ENCODE results near the gene NFATC1.

NFATC1 gene

GRCh38 chr18:79384834-79385233 is 10.9 kb upstream of the NFATC1 start:
- H3K4me3 ChIP-seq (ENCODE audit: low read depth, low read length) = no peak overlapping the region
- no peaks in the 10 kb centered on the region for H3K9me3 ChIP-seq (ENCODE audit: control insufficient read depth, insufficient read depth, low read length)
- no peaks in the 10 kb centered on the region for H3K36me3 ChIP-seq (ENCODE audit: control insufficient read depth, insufficient read depth, low read length)
- no peaks in the 10 kb centered on the region for H3K4me1 ChIP-seq (ENCODE audit: control insufficient read depth, insufficient read depth, low read length)
- peaks cover 2% of the 10 kb centered on the region for H3K27me3 ChIP-seq (ENCODE audit: control insufficient read depth, insufficient read depth, low read length)
- no peak overlapping the region for H3K9ac ChIP-seq (ENCODE audit: low read depth, low read length)

DNA sequence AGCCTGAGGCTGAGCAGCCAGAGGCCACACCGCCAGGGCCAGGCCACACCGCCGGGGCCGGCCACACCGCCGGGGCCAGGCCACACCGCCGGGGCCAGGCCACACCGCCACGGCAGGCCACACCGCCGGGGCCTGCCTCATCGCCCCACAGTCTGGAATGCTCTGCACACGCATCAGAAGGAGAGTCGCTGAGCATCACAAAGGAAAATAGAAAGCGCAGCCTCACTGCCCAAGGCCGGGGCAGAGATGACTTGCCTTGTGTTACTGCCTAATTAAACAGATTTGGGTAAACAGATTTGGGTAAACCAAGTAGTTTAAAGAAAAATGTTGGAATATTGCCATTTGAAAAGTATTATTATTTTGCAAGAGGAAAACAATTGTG is 10.4 kb upstream of the NFATC1 start:
- no peaks in the 10 kb centered on the region for H3K9me3 ChIP-seq (ENCODE audit: control insufficient read depth, insufficient read depth, low read length)
- H3K36me3 ChIP-seq (ENCODE audit: control insufficient read depth, insufficient read depth, low read length) = no peaks in the 10 kb centered on the region
- peaks cover 2% of the 10 kb centered on the region for H3K27me3 ChIP-seq (ENCODE audit: control insufficient read depth, insufficient read depth, low read length)

DNA sequence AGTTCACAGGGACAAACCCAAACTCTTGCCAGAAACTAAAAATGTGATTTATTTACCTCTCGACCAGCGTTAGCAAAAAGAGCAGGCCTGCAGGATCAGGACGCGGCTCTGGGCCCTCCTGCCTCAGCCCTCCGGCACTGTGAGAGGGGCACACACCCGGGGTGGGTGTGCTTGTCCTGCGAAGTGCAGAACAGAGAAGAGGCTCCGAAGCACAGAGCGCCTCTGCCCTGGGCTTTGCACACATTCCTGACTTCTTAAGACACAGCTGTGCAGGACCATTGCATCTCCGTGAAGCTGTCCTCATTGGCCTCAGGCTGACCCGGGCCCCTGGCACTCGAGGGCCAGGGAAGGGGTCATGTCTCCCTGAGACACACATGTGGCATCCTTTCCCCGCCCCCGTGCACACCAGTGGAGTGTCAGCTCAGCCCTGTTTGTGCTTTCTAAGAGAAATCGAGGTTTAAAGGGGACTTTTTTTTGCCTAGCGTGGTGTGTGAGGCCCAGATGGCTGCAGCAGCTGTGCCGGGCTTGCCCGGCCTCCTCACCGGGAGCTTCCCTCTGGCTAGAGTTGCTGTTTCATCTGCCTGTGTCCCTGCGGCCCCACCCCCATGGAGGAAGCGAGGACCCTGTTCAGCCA is 9.9 kb upstream of the NFATC1 start:
- H3K36me3 ChIP-seq (ENCODE audit: control insufficient read depth, insufficient read depth, low read length) = no peaks in the 10 kb centered on the region
- H3K27me3 ChIP-seq (ENCODE audit: control insufficient read depth, insufficient read depth, low read length) = peaks cover 6% of the 10 kb centered on the region
- H3K4me1 ChIP-seq (ENCODE audit: control insufficient read depth, insufficient read depth, low read length) = no peaks in the 10 kb centered on the region
- H3K9ac ChIP-seq (ENCODE audit: low read depth, low read length) = no peak overlapping the region
- no peaks in the 10 kb centered on the region for H3K9me3 ChIP-seq (ENCODE audit: control insufficient read depth, insufficient read depth, low read length)
- H3K4me3 ChIP-seq (ENCODE audit: low read depth, low read length) = no peak overlapping the region

More for the DNA sequence above, 10.4 kb upstream of the NFATC1 start:
- H3K4me1 ChIP-seq (ENCODE audit: control insufficient read depth, insufficient read depth, low read length) = no peaks in the 10 kb centered on the region
- no peak overlapping the region for H3K9ac ChIP-seq (ENCODE audit: low read depth, low read length)
- no peak overlapping the region for H3K4me3 ChIP-seq (ENCODE audit: low read depth, low read length)

GRCh38 chr18:79386547-79386946 is 9.2 kb upstream of the NFATC1 start:
- no peak overlapping the region for H3K9ac ChIP-seq (ENCODE audit: low read depth, low read length)
- no peaks in the 10 kb centered on the region for H3K4me1 ChIP-seq (ENCODE audit: control insufficient read depth, insufficient read depth, low read length)
- H3K4me3 ChIP-seq (ENCODE audit: low read depth, low read length) = no peak overlapping the region
- no peaks in the 10 kb centered on the region for H3K9me3 ChIP-seq (ENCODE audit: control insufficient read depth, insufficient read depth, low read length)
- no peaks in the 10 kb centered on the region for H3K36me3 ChIP-seq (ENCODE audit: control insufficient read depth, insufficient read depth, low read length)
- peaks cover 10% of the 10 kb centered on the region for H3K27me3 ChIP-seq (ENCODE audit: control insufficient read depth, insufficient read depth, low read length)

- H3K4me1 ChIP-seq (ENCODE audit: control insufficient read depth, insufficient read depth, low read length) = no peaks in the 10 kb centered on the region
- H3K4me3 ChIP-seq (ENCODE audit: low read depth, low read length) = no peak overlapping the region
- H3K27me3 ChIP-seq (ENCODE audit: control insufficient read depth, insufficient read depth, low read length) = peaks cover 16% of the 10 kb centered on the region
- no peak overlapping the region for H3K9ac ChIP-seq (ENCODE audit: low read depth, low read length)
- no peaks in the 10 kb centered on the region for H3K9me3 ChIP-seq (ENCODE audit: control insufficient read depth, insufficient read depth, low read length)
- H3K36me3 ChIP-seq (ENCODE audit: control insufficient read depth, insufficient read depth, low read length) = no peaks in the 10 kb centered on the region
Observed at GRCh38 chr18:79387214-79387613, 8.5 kb upstream of the NFATC1 start.

DNA sequence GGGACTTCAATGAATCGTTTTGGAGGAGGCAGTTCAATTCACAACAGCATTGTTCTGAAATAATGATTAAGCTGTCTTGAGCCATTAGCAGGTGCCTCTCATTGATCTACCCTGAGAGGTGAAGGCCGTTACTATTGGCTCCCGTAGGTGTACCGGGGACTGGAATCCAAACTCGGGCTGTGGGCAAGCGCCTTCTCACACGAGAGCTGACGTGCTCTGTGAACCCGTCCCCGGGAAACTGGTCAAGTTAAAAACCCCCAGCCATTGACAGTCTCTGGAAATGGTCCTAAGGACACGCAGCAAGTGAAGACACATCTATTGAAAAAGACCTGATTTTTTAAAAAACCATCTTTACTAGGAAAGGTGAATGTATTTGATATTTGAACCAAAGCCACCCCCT is 8.1 kb upstream of the NFATC1 start:
- no peak overlapping the region for H3K9ac ChIP-seq (ENCODE audit: low read depth, low read length)
- H3K36me3 ChIP-seq (ENCODE audit: control insufficient read depth, insufficient read depth, low read length) = no peaks in the 10 kb centered on the region
- H3K9me3 ChIP-seq (ENCODE audit: control insufficient read depth, insufficient read depth, low read length) = no peaks in the 10 kb centered on the region
- no peaks in the 10 kb centered on the region for H3K4me1 ChIP-seq (ENCODE audit: control insufficient read depth, insufficient read depth, low read length)
- no peak overlapping the region for H3K4me3 ChIP-seq (ENCODE audit: low read depth, low read length)
- peaks cover 20% of the 10 kb centered on the region for H3K27me3 ChIP-seq (ENCODE audit: control insufficient read depth, insufficient read depth, low read length)

DNA sequence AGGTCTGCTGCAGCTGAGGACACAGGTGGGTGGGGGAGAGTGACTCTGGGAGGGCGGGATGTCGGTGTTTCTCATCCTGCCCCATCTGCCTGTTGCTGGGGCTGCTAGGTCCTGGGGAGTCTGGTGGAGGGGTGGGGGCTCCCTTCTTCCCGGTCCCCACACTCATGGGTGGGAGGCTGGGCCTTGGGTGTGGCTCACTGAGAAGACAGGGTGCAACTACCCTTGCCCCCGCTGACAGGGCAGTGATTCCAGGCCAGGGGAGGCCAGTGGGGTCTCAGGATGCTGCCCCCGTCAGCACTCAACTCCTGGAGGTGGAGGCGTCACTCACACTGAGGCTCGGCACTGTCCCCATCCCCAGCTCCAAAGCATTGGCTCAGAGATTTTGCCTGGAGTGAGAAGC is 7.7 kb upstream of the NFATC1 start:
- H3K27me3 ChIP-seq (ENCODE audit: control insufficient read depth, insufficient read depth, low read length) = peaks cover 24% of the 10 kb centered on the region
- no peaks in the 10 kb centered on the region for H3K36me3 ChIP-seq (ENCODE audit: control insufficient read depth, insufficient read depth, low read length)
- no peaks in the 10 kb centered on the region for H3K9me3 ChIP-seq (ENCODE audit: control insufficient read depth, insufficient read depth, low read length)
- no peak overlapping the region for H3K4me3 ChIP-seq (ENCODE audit: low read depth, low read length)
- H3K9ac ChIP-seq (ENCODE audit: low read depth, low read length) = no peak overlapping the region
- H3K4me1 ChIP-seq (ENCODE audit: control insufficient read depth, insufficient read depth, low read length) = no peaks in the 10 kb centered on the region

- Histone ChIP-seq H3K4me3 (ENCODE audit: low read depth, low read length) (no peak overlapping the region), H3K36me3 (ENCODE audit: control insufficient read depth, insufficient read depth, low read length) (no peaks in the 10 kb centered on the region), H3K27me3 (ENCODE audit: control insufficient read depth, insufficient read depth, low read length) (peaks cover 33% of the 10 kb centered on the region), H3K4me1 (ENCODE audit: control insufficient read depth, insufficient read depth, low read length) (no peaks in the 10 kb centered on the region), H3K9me3 (ENCODE audit: control insufficient read depth, insufficient read depth, low read length) (no peaks in the 10 kb centered on the region), H3K9ac (ENCODE audit: low read depth, low read length) (no peak overlapping the region)
Observed at GRCh38 chr18:79389689-79390088, 6.0 kb upstream of the NFATC1 start.

GRCh38 chr18:79392226-79392625 is 3.5 kb upstream of the NFATC1 start:
- Histone ChIP-seq H3K4me1 (ENCODE audit: control insufficient read depth, insufficient read depth, low read length) (no peaks in the 10 kb centered on the region), H3K36me3 (ENCODE audit: control insufficient read depth, insufficient read depth, low read length) (no peaks in the 10 kb centered on the region), H3K27me3 (ENCODE audit: control insufficient read depth, insufficient read depth, low read length) (peaks cover 46% of the 10 kb centered on the region), H3K4me3 (ENCODE audit: low read depth, low read length) (no peak overlapping the region), H3K9me3 (ENCODE audit: control insufficient read depth, insufficient read depth, low read length) (no peaks in the 10 kb centered on the region), H3K9ac (ENCODE audit: low read depth, low read length) (no peak overlapping the region)

- no peaks in the 10 kb centered on the region for H3K4me1 ChIP-seq (ENCODE audit: control insufficient read depth, insufficient read depth, low read length)
- H3K36me3 ChIP-seq (ENCODE audit: control insufficient read depth, insufficient read depth, low read length) = no peaks in the 10 kb centered on the region
- H3K9ac ChIP-seq (ENCODE audit: low read depth, low read length) = no peak overlapping the region
- H3K4me3 ChIP-seq (ENCODE audit: low read depth, low read length) = peak overlapping the region; percentile 41
- peaks cover 55% of the 10 kb centered on the region for H3K27me3 ChIP-seq (ENCODE audit: control insufficient read depth, insufficient read depth, low read length)
- no peaks in the 10 kb centered on the region for H3K9me3 ChIP-seq (ENCODE audit: control insufficient read depth, insufficient read depth, low read length)
Observed at GRCh38 chr18:79393181-79393634, 2.5 kb upstream of the NFATC1 start.

DNA sequence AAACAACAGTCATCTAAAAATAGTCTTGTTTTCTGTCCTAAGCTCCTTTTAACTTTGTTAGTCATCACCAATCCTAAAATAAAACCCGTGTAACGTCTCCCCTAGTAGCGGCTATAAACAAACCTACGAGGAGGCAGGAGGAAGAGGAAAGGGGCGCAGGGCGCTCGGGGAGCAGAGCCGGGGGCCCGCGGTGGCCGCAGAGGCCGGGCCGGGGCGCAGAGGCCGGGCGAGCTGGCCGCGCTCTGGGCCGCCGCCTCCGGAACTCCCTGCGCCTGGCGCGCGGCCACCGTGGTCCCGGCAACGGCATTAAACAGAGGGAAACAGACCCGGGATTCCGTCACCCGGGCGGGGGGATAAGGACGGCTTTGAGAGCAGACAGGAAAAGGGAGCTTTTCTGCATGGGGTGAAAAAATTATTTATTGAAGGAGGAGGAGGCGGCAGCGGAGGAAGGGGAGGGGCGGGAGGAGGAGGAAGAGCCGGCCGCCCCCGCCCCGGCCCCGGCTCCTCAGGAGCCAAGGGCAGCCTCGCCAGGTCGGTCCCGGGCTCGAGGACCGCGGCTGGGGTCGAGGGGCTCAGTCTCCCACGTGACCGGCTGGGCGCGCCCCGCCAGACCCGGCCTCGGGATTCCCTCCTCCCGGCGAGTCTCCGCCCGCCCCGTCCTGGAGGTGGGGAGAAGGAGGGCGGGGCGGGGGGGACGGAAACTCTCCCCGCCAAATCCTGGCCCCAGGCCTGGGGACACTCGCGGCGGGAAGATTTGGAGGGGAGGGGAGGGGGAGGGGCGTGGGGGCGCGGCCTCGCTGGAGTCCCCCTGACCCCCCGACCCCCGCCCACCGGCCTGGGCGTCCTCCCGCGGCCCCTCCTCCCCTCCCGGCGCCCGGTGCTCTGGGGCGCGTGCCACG is 1.8 kb upstream of the NFATC1 start:
- no peaks in the 10 kb centered on the region for H3K9me3 ChIP-seq (ENCODE audit: control insufficient read depth, insufficient read depth, low read length)
- no peaks in the 10 kb centered on the region for H3K4me1 ChIP-seq (ENCODE audit: control insufficient read depth, insufficient read depth, low read length)
- H3K4me3 ChIP-seq (ENCODE audit: low read depth, low read length) = peak overlapping the region; percentile 41
- H3K9ac ChIP-seq (ENCODE audit: low read depth, low read length) = no peak overlapping the region
- H3K27me3 ChIP-seq (ENCODE audit: control insufficient read depth, insufficient read depth, low read length) = peaks cover 60% of the 10 kb centered on the region
- no peaks in the 10 kb centered on the region for H3K36me3 ChIP-seq (ENCODE audit: control insufficient read depth, insufficient read depth, low read length)

All from iPS-15b (cell line).